ENCODE results near the gene NKIRAS1.
"Not testable (repeated sequence)": the region's sequence is repeated elsewhere in the genome, so short reads cannot be mapped to it uniquely, and the experiment has no call there.

The NKIRAS1 gene

GRCh38 chr3:23923786-23924185 lies 7.0 kb upstream of the NKIRAS1 start:
- peak; percentile 73 for DNase-seq (ENCODE audit: low read depth, low spot score)
- CTCF ChIA-PET: interaction anchor here (1.1 to 1.4 kb wide), 2 partner anchors 16 to 34 kb away, joined by 3 to 4 read pairs; no protein-coding TSS in a partner anchor
- TF ChIP-seq CTCF (IDR thresholded peaks at IDR 0.05; ENCODE audit: insufficient read depth, low read length, missing control alignments): no peak
- no peak overlapping the region for H3K4me3 ChIP-seq (ENCODE audit: low read depth, low read length)
- POLR2A ChIA-PET: interaction anchor here (0.6 kb wide), 1 partner anchor 213 kb away, joined by 4 read pairs; no protein-coding TSS in a partner anchor

- TF ChIP-seq CTCF (IDR thresholded peaks at IDR 0.05; ENCODE audit: insufficient read depth, low read length, missing control alignments): no peak
- POLR2A ChIA-PET: interaction anchor here (0.7 kb wide), 1 partner anchor 293 kb away, joined by 3 read pairs; no protein-coding TSS in a partner anchor
- no peak overlapping the region for H3K4me3 ChIP-seq (ENCODE audit: low read depth, low read length)
- no peak for DNase-seq (ENCODE audit: low read depth, low spot score)
- CTCF ChIA-PET: no interaction called here
Observed at GRCh38 chr3:23921052-23921511, 4.3 kb upstream of the NKIRAS1 start.

GRCh38 chr3:23920151-23920655 lies 3.4 kb upstream of the NKIRAS1 start:
- no peak for DNase-seq (ENCODE audit: low read depth, low spot score)
- POLR2A ChIA-PET: no interaction called here
- CTCF ChIA-PET: no interaction called here
- no peak for TF ChIP-seq CTCF (IDR thresholded peaks at IDR 0.05; ENCODE audit: insufficient read depth, low read length, missing control alignments)
- H3K4me3 ChIP-seq (ENCODE audit: low read depth, low read length): no peak overlapping the region

- H3K4me3 ChIP-seq (ENCODE audit: low read depth, low read length): no peak overlapping the region
- DNase-seq (ENCODE audit: low read depth, low spot score): no peak
- no peak for TF ChIP-seq CTCF (IDR thresholded peaks at IDR 0.05; ENCODE audit: insufficient read depth, low read length, missing control alignments)
- CTCF ChIA-PET: no interaction called here
- POLR2A ChIA-PET: no interaction called here
Observed at GRCh38 chr3:23919628-23920027, 2.8 kb upstream of the NKIRAS1 start.

GRCh38 chr3:23918331-23918730 lies 1.5 kb upstream of the NKIRAS1 start:
- ChIA-PET CTCF (interaction anchor here (1.7 kb wide), 1 partner anchor 23 kb away, joined by 5 read pairs; no protein-coding TSS in a partner anchor), POLR2A (interaction anchor here (0.5 to 3.3 kb wide), 4 partner anchors 9 to 1193 kb away, joined by 3 to 35 read pairs (median 3); no protein-coding TSS in a partner anchor)
- H3K4me3 ChIP-seq (ENCODE audit: low read depth, low read length): peak overlapping the region; percentile 95
- DNase-seq (ENCODE audit: low read depth, low spot score): not testable (repeated sequence)

- DNase-seq (ENCODE audit: low read depth, low spot score): not testable (repeated sequence)
- ChIA-PET CTCF (interaction anchor here (1.2 to 1.7 kb wide), 2 partner anchors 23 to 24 kb away, joined by 4 to 5 read pairs; no protein-coding TSS in a partner anchor), POLR2A (interaction anchor here (0.5 to 3.3 kb wide), 9 partner anchors 9 to 1193 kb away, joined by 3 to 35 read pairs (median 6); no protein-coding TSS in a partner anchor)
- H3K4me3 ChIP-seq (ENCODE audit: low read depth, low read length): peak overlapping the region; percentile 95
Observed at GRCh38 chr3:23917679-23918303, 1.0 kb upstream of the NKIRAS1 start.

GRCh38 chr3:23916152-23916885 lies 471 bp downstream of the NKIRAS1 start:
- CTCF ChIA-PET: interaction anchor here (1.2 to 1.7 kb wide), 2 partner anchors 22 to 25 kb away, joined by 4 to 5 read pairs; no protein-coding TSS in a partner anchor
- no peak for TF ChIP-seq CTCF (IDR thresholded peaks at IDR 0.05; ENCODE audit: insufficient read depth, low read length, missing control alignments)

More at GRCh38 chr3:23916152-23916885, 471 bp downstream of the NKIRAS1 start:
- POLR2A ChIA-PET: interaction anchor here (0.6 to 3.3 kb wide), 32 partner anchors 10 to 338 kb away, joined by 3 to 35 read pairs (median 4); no protein-coding TSS in a partner anchor
- no peak for DNase-seq (ENCODE audit: low read depth, low spot score)
- H3K4me3 ChIP-seq (ENCODE audit: low read depth, low read length): peak overlapping the region; percentile 95
